ENCODE data around the gene HIC1.

HIC1 gene

DNA sequence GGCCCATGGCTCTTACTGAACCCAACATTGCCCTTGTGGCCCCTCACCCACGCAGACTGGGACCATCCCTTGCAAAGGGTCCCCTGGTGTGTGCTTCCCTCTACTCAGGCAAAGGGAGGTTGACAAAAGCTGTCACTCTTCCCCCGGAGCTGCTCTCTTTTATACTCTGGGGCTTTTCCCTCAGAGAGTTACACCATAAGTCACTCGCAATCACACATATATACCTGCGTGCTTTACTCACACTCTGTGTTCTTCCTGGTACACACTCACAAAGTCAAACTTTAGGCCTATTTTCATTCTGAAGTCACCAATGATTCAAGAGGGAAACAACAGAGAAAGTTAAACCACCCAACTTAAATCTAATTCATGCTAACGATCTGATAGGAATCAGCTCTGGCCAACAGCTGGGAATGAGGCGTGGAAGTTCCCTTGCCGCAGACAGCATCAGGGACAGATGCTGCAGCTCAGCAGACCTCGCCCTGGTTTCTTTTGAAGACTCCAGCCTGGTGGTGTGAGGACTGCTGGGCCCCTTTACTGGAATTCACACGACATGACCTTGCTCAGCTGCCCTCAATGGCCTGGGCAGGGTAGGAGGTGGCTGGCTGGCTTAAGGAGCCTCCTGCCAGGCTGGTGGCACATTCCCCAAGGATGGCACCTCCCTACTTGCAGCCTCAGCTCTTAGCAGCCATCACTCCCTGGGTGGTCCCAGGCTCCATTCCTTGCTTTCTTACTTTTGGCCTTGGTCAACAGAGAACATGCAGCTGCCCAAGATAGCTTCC is 27.3 kb downstream of the HIC1 start:
- no peak for DNase-seq

DNA sequence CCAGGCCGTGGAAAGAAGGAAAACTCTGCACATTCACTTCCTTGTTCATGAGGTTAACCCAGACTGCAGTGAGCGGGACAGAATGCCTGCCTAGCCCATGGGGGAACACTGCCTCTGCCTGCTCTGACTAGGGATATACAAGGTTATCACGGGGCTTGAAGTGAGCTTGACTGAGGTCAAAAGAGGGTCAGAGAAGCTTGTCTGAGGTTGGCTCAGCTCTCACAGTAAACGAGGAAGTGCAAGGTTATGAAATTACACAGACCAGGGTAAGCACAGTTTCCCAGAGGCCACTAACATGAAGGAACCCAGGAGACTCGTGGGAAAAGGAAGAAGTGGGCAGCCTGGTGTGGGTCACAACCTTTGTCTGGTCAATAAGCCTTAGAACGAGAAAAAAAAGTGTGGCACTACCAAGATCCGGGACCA is 28.7 kb downstream of the HIC1 start:
- DNase-seq: no peak

DNA sequence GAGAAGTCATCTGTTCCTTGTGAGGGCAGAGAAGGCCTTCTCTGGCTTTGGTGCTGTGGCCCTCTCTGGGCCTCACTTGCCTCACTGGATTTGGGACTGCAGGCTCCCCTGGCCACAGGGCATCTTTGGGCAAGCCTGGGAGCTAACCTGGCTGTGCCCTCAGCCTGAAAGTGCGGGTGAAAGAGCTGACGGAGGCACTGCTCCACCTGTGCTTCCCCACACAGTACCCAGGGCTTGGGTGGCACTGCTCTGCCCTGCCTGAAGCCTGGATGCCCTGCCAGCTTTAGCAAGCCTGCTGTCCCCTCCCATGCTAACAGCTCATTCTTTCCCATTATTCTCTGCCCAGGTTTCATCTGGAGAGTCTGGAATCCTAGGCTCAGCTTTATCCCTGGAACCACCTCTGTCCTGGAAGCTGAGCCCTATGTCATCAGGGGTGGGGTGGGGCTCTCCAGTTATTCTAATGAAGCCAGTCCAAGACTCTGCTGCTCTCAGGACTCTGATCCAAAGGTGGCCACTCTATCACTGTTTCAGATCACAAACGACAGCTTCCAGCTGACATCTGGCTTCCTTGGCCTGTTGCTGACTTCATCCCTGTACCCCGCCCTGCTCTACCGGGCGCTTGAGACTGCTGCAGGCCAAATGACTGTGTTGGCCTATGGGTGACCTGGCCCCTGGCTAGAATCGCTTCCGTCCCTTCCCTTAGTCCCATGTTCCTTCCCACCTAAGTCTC is 29.3 kb downstream of the HIC1 start:
- DNase-seq: no peak

DNA sequence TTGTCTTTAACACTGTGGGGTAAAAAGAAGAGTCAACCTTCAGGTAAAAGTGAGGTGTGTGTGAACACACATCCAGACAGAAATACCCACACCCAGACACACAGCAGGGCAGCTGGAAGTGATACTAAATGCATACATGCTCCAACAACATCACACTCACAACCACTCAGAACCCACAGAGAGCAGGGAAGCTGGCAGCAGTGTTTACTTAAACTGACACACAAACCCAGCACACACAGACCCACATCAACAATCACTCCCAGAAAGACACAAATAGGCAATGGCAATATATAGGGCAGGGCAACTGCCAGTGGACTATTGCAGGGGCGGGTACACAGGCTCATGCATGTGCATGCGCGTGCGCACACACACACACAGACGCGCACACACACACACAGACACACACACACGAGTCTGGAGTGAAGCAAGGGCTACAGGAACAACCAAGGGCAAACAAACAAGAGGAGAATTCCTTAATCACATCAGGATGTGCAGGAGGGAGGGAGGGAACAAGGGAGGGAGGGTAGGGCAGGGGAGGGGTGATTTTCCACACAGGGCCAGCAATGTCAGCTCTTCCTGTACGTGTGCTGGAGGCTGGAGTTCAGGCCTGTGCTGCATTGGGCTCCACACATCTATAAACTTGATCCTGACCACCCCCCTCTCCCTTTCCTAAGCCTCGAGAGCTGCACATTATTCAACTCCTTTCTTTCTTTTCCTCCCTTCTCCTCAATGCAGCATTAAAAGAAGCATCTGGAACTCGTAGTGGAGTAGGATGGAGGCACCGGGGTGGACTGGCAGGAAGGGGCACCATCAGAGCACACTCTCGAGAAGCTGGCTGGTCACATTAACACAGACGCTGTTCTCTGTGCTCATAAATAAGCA is 30.1 kb downstream of the HIC1 start:
- no peak for DNase-seq

DNA sequence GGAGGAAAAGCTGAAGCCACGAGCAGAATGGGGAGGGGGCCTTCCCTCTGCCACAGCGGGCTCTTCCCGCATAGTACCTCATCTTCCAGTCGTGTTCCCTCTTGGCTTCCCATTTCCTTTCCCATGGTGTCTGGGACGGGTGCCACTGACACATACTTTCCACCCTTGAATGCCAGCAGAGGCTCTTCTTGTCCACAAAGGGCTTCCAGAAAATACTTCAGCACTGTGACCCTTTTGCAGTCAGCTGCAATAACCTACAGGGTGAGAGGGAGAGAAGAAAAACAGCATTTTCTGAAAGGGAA is 30.7 kb downstream of the HIC1 start:
- DNase-seq: no peak

DNA sequence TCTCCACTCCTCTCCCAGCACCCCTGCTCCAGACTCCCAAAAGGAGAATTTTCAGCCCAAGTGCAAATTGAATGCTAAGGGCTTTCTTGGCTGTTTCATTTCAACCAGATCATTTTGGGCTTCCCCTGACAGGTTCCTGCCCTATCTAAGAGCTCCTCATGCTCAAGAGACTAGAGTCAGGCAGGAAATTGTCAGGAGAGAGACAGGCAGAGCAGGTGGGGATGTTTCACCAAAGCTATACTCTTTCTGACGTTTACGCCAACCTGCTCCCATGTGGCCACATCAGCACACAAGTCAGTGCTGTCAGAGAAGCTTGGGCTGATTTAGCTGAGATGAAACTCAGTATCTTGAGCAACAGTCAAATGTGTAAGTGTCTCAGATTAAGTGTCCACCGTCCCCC is 31.4 kb downstream of the HIC1 start:
- DNase-seq: no peak

DNA sequence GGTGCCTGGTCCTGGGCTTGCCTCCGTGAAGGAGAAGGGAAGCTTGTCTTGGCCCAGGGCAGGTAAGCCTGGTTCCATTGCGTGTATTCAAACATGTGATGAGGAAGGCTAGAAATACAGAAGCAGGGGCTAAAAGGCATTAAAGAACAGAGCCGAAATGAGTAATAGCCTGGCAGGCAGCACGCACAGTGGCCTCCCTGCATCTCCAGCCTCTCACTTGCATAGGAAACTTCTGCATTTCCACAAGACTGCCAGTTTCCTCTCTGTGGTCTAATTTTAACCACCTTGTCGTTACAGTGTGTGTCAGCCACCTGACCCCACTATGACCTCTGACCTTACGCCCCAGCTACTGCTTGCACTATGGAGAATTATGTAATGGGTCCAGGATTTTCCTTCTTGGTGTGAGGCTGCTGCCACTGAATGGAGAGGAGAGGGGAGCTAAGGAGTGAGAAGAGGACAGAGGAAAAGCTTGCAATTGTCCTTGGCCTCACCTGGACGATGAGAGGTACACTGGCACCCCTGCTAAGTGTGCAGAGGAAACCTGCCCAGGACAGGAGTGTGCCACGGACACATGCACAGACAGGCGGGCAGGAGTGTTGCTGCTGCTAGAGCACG is 32.8 kb downstream of the HIC1 start:
- DNase-seq: peak; percentile 60 to 67

DNA sequence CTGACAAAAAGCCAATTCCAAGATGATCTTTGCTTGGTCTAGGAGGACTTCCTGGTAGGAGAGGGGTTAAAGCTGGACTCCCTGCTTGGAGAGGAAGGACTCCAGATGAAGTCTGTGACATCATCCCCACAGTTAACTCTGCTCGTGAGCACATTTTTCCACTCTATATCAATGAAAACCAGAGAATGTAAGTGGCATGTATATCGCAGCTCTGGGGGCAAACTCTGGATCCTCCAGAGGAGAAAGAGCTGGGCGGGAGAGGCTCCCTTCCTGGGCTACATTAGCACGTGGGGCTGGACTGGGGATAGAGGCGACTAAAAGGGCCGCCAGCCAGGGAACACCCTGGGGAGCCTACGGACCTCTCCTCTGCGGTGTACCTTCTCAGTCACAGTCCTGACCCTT is 34.1 kb downstream of the HIC1 start:
- DNase-seq: peak; percentile 20 to 24

DNA sequence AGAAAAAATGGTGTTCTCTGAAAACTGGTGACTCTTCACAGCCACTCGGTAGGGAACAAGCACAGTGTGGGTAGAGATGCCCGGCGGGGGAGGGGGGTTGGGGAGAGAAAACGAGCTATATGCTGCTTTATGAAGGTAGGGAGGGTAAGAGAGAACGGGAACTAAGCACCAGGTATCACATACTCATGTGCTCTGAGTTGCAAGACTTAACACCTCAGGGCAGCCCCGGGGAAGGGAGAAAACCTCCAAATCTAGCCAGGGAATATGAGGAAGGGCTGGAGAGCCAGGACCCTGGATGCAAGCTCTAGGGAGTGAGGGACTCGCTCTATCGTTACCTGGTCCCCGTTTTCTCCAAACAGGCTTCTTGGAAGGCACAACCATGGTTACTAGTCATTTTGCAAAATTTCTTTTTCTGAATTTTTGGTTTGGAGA is 35.3 kb downstream of the HIC1 start:
- peak in 1 of 2 experiments; percentile 33 for DNase-seq

DNA sequence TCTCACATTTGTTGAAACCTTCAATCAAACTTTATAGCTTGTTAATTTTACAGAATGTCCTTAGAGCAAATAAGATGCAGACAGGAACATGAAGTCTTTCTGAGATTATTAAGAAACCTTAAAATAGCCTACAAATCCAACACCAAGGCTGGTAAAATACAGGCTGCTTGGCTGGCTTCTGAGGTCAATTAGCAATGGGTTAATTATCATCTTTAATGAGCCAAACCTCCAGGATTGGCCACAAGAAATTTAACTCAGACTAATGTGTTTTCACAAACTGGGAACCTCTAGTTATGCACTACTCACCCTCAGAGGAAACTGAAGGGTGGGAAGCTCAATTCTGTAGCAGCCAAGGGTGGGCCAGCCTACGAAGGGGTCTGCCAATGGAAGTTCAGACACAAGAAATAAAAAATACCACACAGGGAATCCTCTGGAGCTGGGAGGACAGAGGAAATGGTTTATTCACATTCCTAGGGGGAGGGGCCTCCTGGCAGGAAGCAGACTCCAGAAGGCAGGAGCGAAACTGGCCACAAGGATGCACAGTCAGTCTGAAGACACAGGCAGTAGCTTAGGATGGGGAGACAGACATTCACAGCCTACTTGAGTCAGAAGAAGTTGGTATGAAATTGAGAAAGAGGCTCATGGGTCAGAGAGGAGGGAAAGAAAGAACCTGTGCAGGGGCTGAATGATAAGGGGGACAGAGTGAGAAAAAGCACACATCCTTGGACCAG is 36.1 kb downstream of the HIC1 start:
- DNase-seq: no peak

DNA sequence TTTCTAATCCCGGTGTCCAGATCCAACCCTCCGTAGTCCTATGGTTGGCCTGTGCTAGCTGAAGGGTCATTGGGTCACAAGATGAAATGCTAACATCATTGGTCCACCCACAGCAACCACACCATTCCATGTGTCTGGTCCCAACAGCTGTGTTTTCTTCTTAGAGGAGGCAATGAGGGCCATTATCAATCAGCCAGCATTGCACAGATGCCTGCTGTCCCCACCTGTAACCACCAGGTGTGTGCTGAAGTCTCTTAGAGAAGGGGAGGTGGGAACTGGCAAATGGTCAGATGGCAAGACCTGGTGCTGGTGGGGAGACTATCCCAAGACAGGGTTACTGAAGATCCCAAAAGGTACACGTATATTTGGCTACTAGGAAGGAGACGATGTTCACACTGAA is 37.4 kb downstream of the HIC1 start:
- DNase-seq: no peak

DNA sequence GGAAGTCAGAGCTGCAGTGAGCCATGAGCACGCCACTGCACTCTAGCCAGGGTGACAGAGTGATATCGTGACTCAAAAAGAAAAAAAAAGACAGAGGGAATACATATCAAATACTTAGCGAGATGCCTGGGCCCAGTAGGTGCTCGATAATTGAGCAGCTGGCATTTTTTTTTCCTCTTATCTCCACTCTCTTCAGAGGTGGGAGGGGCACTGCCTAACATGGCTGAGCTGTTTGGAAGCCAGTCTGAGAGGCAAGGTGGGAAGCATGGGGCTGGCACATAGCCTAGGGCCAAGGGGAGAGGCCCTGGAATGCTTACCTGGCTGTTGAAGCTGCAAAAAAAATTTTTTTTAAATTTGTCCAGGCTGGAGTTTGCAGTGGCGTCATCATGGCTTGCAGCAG is 38.4 kb downstream of the HIC1 start:
- DNase-seq: no peak

DNA sequence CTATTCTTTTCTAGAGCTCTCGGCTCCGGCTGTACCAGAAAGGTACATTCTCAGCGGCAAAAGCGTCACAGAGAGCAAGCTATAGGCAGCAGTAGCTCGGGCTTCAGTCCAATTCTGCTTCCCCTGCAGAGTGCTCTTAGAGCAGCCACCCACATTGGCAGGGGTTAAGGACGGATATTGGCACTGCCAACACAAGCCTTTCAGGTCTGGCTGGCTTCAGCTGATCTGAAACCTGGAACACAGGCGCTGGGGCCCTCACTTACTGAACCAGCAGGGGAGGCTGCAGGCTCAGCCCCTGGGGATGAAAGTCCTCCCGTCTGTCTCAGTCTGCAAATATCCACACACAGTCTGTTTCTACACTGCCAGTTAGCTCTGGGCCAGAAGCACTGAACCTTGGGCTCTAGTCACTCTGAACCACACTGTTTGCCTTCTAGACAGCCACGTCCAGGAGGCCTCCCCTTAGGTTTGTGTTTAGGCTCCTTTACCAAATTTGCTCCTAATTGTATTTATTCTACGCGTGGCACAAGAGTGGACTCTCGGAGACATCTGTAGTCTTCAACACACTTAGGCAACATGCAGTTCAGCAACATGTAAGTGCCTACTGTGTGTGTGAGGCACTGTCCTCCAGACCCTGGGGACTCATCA is 40.1 kb downstream of the HIC1 start:
- DNase-seq: no peak

DNA sequence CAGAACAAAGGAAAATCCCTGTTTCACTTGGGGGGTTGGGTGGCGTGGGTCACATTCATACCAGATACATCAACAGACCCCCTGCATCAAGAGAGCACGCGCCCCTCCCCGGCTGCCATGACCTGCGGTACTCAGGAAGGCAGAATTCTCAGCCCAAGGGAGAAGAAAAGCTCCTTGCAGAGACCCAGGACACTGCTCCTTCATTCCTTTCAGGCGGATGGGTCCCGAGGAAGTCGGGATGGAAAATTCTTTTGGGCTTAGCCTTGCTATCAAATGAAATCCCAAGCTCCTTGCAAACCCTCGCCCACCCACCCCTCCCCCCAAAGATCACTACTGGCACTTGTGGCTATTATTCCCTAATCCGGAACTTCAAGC is 40.6 kb downstream of the HIC1 start:
- DNase-seq: no peak

DNA sequence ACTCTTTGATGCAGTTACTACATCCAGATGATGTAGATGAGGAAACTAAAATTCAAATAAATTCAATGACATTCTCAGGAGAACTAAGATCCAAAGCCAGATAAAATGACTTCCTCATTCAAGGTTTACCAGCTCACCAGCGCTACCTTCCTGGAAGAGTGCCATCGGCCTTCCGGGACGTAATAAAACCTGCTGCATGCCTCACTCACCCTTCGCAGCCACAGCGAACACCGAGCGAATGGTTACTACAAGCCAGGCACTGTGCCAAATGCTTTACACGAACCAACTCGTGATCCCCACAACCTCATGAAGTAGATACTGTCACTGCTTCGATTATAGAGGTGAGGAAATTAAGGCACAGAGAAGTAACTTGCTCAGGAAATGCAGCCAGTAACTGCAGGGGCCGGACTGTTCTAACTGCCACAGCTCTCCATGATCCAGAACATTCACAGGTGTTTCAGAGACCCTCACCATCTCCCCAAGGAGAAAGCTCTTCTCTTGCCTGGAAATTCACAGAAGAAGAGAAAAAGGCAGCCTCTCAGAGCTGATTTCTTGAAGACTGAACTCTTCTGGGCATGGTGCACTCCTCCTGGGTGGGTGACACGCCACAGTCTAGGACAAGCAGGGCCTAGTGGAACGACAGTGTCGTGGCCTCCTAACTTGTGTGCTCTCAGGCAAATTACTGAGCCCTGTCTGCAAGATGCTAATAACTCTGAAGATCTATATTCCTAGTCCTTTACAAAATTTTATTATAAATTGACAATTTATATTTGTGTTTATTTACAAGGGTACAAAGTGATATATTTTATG is 46.8 kb downstream of the HIC1 start:
- DNase-seq: peak; percentile 26 to 44

DNA sequence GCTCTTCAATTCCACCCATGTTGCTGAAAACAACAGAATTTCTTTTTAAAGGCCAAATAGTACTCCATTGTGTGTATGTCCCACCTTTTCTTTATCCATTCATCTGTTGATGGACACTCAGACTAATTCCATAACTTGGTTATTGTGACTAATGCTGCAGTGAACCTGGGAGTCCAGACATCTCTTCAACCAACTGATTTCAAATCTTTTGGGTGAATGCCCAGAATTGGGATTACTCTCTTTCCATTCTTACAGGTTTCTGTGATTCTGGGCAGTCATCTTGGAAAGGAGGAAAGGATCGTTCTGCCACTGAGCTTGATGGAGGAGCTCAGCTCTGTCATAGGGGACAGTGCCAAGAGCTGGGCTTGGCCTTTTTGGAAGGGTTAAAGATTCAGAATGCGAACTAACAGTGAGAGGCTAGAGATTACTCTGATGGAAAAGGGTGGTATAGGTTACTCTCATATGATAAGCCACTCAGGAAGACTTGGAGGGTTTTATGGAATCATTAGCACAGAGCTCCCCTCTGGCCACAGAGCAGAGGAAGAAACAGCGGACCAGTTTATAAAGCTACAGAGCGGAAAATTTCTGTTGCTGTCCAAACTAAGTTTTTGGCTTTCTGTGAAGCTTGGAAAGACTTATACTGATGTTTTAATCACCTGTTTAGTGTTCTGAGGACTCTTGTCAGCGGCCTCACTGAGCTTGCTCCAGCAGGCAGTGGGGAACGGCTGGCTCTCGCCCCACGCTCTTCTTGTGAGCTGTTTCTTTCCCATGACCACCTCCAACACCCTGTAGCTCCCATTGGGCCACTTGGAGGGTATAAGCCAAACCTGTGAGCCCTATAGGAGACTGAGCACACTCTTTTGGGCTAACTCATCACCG is 48.3 kb downstream of the HIC1 start:
- no peak for DNase-seq

DNA sequence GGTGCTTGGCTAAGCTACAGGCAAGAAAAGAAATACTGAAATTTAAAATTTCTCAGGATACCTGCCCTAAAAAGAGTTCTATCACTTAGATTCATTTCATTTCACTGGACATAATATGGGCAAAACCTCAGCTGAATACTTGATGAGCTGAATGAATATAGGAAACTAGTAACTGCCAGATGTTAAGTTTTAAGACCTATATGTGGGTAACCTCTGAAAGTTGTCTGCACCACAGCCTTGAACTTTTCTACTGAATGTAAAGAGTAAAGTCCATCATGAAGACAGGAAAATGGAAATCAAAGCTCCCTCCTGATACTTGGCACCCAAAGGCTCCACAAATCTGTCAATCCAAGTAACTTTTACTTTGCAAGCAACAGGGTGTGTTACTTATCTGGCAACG is 50.8 kb downstream of the HIC1 start:
- no peak for DNase-seq

DNA sequence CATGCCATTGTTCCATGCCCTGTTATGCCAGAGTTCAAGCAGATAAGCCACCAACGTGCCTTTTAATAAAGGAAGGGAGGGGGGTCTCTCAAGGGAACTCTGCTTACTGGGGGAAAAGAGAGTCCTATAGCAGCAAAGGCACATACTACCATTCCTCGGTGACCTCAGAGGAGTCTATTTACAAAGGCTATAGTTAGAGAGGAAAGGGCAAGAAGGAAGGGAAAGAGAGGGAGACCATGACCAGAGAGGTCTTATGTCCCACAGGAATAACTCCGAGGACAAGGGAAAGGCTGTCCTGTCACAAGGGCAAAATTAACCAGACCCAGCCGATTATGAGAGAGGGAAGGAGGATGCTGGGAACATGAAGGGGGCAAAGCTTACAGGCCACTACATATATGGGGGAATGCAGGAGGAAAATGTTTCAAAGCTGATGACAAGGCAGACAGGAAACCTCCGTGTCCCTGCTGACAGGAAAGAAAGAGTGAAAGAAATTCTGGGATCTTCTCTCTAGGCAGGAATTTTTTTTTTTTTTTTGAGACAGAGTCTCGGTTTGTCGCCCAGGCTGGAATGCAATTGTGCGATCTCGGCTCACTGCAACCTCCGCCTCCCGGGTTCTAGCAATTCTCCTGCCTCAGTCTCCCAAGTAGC is 51.5 kb downstream of the HIC1 start:
- no peak for DNase-seq

DNA sequence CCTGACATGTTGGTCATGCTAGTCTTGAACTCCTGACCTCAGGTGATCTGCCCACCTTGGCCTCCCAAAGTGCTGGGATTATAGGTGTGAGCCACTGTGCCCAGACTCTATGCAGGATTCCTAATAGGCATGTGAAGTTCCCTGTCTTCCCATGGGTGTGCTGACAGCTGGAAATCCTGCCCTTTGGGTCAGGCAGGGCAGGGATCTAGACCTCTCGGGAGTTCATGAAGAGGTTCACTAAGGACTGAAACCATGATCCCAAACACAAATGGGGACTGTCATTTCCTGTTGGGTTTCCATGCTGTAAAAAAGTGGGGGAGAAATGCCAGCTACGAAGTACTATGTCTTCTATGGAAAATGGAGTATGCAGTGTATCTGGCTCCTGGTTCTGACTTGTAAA is 52.1 kb downstream of the HIC1 start:
- DNase-seq: no peak

DNA sequence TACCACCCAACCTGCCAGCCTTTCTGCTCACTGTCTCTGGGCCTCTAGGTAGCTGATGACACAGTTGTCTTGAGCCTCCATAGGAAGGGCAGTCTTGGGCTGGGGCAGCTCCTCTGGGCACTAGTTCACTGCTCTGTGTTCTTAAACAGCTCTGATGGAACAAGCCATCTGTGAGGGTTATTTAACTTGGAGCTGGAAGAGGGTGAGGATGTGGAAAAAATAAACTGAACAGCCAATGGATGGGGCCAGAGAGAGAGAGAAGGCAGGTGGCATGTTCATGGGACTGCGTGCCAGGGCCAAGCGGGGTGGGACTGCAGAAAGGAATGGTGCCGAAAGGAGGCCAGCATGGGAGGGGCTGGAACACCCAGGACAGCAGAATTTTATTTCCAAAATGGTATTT is 52.6 kb downstream of the HIC1 start:
- DNase-seq: no peak
